PFSK-1 (cell line): Measurements from ENCODE around the gene EVA1A.

Source experiments
- POLR2AphosphoS5 ChIP-seq: IDR thresholded peaks from 2 replicates; pipeline ENCODE4 v1.6.1; 2012; ENCODE audit warnings: low read depth, mild to moderate bottlenecking, control low read depth, low read length, moderate library complexity
- REST ChIP-seq, 2 experiments: IDR thresholded peaks; 2 replicates each; pipeline versions ENCODE4 v1.6.1 to v1.8.0; 2011 to 2012; ENCODE audit warnings: low read depth in 2 of 2, low read length in 2 of 2, control low read depth in 1 of 2, inconsistent platforms in 1 of 2, mild to moderate bottlenecking in 1 of 2, moderate library complexity in 1 of 2; ENCODE audit not compliant: insufficient read depth in 1 of 2
- SIN3A ChIP-seq: IDR thresholded peaks from 2 replicates; pipeline ENCODE4 v1.6.1; 2012; ENCODE audit warnings: mild to moderate bottlenecking, low read length, moderate library complexity, borderline replicate concordance; ENCODE audit not compliant: insufficient read depth
- TAF1 ChIP-seq: IDR thresholded peaks from 2 replicates; pipeline ENCODE4 v1.6.1; 2012; ENCODE audit warnings: low read length, control low read depth, borderline replicate concordance; ENCODE audit not compliant: insufficient read depth

DNA sequence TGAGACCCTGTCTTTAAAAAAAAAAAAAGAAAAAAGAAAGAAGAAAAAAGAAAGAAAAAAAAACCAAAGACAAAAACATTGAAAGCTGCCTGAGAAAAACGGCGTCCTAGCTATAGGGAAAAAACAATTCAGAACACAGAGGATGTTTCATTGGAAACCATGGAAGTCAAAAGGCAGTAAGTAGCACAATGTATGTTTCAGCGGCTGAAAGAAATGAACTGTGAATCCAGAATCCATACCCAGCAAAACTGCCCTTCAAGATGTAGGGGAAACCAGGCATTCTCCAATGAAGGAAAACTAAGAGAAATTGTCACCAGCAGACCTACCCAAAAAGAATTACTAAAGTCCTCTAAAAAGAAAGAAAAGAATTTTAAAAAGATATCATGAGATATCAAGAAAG lies 27.6 kb downstream of the EVA1A start:
- TF ChIP-seq TAF1 (no peak), REST (IDR thresholded peaks at IDR 0.05; ENCODE audit: insufficient read depth in 1 of 2, low read depth in 2 of 2, low read length in 2 of 2) (no peak), POLR2AphosphoS5 (no peak), SIN3A (no peak)
